ENCODE measurements around the gene AFDN.

- TF ChIP-seq JUND (IDR thresholded peaks at IDR 0.05; ENCODE audit: low read depth, low read length) (no peak), NFYA (IDR thresholded peaks at IDR 0.05; ENCODE audit: borderline replicate concordance, low read depth, low read length) (no peak), RCOR1 (conservative IDR thresholded peaks at IDR 0.05; ENCODE audit: low read depth, low read length) (no peak), CHD2 (IDR thresholded peaks at IDR 0.05; ENCODE audit: borderline replicate concordance, low read depth, low read length) (no peak), CEBPZ (IDR thresholded peaks at IDR 0.05; ENCODE audit: low read depth, low read length) (no peak)
- TF ChIP-seq, protein P1, sequence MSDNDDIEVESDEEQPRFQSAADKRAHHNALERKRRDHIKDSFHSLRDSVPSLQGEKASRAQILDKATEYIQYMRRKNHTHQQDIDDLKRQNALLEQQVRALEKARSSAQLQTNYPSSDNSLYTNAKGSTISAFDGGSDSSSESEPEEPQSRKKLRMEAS (IDR thresholded peaks at IDR 0.05; ENCODE audit: low read depth, low read length) = no peak
These were observed 192.0 kb downstream of the AFDN start for GRCh38 chr6:168018664-168019063.

Measured in GM12878 (cell line).